Stimulated activated CD4-positive, alpha-beta T cell treated with anti-CD3 and anti-CD28 coated beads, Interleukin-15, amount 100 ng/mL, for 1 hour (primary cell): ENCODE measurements around the gene C16orf96.

Experiments
- DNase-seq, 2 donors: peaks; one replicate each; pipeline ENCODE4 v3.0.0-alpha.2; 2020; ENCODE audit warnings: low read depth in 1 of 2, low spot score in 1 of 2

Gene C16orf96

DNA sequence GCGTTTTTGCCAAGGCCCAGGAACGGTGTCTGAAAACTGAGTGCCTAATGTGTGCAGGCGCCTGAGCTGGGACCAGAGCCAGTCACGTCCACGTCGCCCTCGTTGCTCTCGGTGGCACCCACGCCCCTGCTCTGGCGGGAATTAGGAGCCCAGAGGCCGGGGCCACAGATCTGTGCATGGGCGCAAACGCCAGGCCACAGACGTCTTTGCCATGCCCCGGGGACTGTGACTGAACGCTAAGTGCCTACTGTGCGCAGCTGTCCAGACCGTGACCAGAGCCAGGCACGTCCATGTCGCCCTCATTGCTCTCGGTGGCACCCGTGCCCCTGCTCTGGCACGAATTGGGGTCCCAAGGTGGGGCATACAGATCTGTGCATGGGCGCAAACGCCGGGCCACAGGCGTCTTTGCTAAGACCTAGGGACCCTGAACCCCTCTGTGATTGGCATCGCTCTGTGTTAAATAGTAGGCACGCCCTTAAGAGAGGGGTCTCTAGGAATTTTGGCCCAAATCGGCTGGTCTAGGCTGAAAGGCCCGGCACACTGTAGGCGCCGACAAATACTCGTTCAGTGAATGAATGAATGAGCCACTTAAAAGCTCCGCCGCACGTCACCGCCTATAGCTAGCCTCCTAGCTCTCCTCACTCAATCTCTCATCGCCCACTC lies 59.4 kb downstream of the C16orf96 start:
- no peak for DNase-seq

DNA sequence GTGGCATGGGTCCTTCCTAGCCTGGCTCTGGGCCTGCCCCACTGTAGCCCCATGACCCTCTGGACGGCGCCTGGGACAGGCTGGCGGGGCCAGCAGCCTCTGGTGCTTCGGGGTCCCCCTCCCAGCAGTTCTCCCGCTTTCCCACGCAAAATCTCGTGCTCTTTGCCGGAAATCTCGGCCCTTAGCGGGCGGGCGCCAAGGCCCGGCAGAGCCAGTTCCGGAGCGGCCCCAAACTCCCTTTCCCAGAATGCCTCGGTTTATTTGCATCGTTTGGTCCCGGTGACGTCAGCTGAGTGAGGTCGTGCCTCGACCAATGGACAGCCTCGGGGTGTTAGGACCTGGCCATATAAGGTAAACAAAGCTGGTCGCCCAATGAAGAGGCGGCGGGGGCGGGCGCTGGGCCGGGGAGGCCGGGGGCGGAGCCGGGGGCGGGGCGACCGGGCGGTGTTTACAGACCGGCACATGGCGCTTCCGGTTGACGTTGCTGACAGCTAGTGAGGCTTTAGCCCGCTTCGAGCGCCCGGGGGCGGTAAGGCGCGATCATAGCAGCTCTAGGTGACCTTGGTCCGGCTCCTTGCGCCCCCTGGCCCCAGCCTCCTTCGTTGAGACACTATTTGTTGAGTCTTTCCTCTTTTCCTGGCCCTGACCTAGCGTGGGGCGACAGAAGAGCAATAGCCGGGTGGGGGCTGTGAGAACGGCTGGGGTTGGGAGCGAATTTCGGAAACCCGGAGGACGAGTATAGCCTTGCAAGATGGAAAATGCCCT lies 60.1 kb downstream of the C16orf96 start:
- DNase-seq = peak; percentile 96 to 97

DNA sequence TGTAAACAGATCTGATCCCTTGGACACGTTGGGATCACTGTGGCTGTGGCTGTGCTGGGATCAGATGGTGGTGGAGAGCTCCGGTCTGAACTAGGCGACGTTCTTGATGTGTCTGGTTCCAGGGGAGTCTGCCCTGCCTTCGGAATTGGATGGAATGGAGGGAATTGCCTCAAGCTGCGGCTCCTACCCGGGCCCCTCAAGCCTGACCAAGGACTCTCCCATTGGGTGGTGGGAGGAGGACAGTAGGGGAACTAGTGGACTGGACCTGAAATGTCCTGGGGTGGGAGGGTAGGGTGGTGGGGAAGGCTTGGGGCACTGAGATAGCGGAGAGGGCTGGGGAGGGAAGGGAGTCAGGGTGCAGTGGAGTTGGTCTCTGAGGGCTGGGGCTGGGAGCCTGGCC lies 61.7 kb downstream of the C16orf96 start:
- DNase-seq = no peak

DNA sequence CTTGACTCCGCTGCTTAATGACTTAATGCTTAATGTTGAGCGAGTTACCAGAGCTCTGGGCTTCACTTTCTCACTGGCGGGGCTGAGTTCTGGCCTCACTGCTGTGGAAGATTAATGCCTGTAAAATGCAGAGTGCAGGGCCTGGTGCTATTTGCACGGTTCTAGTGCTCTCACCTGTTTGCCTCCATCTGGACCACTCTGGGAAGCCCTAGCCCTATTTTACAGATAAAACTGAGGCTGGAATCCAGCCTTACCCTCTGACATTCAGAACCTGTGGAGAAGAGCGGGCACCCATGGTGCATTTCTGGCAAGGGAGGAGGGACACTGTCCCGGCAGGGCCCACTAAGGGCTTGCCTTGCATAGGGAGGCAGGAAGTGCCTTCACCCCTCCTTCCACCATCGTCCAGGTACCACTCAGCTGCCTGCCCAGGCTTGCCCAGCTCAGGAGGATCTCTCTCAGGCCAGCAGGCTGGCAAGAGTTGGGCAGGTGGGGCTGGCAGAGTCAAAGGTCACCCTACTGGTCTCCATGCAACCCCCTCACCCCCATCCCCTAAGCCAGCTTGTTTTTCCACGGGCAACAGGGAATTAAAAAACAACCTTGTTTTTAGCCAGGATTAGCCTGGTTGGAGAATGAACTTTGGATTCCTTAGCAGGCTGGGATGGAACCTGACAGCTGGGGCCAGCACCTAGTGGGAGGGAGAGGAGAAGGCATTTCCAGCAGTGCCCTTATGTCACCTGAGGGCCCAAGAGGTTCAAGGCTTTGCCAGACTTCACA lies 62.7 kb downstream of the C16orf96 start:
- DNase-seq = no peak

DNA sequence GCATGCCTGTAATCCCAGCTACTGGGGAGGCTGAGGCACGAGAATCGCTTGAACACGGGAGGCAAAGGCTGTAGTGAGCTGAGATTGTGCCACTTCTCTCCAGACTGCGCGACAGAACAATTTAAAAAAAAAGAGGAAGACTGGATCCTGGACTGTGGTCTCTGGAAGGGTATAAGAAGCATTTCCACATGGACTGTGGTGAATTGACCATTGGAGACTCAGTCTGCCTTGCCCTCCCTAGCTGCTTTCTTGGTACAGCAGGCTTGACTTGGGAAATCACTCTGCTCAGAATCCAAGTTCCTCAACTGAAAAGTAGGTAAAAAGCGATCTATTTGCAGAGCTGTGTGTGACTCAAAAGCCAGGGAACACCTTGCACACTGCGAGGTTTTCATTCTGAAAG lies 67.5 kb downstream of the C16orf96 start:
- no peak for DNase-seq

- peak; percentile 79 to 80 for DNase-seq
Observed at GRCh38 chr16:4624015-4624826, 68.1 kb downstream of the C16orf96 start, which contains the start of gene MGRN1. Gene MGRN1, plus strand, starts transcription at chr16:4624826. Its CDS starts 135 bp downstream, at chr16:4624961.

- peak; percentile 34 to 60 for DNase-seq
Observed at GRCh38 chr16:4624827-4625559, 68.9 kb downstream of the C16orf96 start.

DNA sequence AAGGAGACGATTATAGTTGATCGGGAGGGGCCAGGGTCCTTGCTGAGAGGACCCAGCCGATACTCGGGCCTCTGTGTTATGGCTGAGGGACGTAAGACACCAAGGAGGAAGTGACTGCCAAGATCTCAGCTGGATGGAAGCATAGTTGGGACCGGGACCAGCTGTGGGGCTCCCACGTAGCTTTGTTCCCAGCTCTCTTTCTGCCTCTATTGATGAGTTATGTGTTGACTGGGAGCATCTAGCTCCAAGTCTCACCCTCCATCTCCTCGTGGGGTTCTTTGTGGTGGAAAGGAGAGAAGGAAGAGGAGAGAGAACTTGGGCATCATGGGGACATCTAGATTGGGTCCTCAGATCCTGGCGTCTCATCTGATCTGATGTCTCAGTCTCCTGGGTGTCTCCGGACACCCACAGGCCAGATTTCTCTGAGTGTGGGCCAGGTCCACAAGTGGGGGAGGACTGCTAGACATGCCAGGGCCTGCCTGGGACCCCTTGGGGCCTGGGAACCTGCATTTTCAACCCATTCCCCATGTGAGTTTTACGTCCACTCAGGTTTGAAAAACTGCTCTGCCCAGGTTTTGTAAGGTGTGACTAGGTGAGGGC lies 69.5 kb downstream of the C16orf96 start:
- DNase-seq = no peak

DNA sequence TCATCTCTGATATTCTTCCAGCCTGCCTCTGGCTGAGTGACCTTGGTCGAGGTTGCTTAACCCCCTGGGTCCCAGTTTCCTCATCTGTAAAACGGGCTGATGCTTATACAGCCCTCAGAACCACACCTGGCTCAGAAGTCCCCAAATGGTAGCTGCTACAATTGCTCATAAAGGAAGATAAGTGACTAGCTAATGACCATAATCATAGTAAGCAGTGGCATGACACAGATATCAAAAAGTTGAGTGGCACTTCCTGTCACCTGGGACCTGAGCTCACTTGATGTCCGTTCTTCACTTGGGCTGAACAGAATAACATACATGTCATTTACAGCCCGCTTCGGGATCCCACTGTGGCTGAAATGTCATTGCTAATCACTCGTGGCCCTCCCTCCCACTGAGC lies 70.3 kb downstream of the C16orf96 start:
- no peak for DNase-seq

- no peak for DNase-seq
Observed at GRCh38 chr16:4628283-4628682, 72.1 kb downstream of the C16orf96 start.

GRCh38 chr16:4631444-4631843 lies 75.3 kb downstream of the C16orf96 start:
- DNase-seq = no peak

GRCh38 chr16:4633910-4634635 lies 77.9 kb downstream of the C16orf96 start:
- DNase-seq = no peak

- no peak for DNase-seq
Observed at GRCh38 chr16:4634768-4635167, 78.6 kb downstream of the C16orf96 start.

GRCh38 chr16:4636196-4636595 lies 80.1 kb downstream of the C16orf96 start:
- no peak for DNase-seq

DNA sequence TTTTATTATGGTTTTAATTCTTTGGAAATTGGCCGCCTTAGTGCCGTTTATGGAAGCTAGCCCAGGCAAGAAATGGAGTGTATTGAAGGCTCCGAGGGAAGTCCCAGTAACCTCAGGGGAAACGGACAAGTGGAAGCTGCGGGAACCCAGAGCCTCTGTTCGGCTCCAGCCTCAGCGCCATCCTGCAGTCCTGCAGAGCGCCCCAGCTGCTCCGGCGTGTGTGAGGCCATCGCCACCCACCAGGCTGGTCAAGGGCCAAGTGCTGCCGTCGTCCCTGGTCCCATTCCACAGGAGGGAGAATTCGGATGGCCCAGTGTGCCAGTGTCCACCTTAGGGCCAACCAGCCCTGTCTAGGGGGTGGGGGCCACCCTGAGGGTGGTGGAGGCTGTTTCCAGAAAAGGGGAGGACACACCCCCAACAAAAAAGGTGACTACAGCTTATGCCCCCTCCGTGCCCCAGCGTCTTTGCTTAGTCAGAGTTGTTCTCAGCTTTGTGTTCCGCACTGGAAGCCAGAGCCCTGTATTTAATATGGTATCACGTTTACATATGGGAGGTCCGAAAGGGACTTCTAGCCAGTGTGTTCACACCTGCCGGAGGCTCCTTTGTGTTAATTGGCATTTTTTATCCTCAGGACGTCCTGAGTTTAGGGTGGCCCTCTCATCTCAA lies 81.5 kb downstream of the C16orf96 start:
- no peak for DNase-seq

DNA sequence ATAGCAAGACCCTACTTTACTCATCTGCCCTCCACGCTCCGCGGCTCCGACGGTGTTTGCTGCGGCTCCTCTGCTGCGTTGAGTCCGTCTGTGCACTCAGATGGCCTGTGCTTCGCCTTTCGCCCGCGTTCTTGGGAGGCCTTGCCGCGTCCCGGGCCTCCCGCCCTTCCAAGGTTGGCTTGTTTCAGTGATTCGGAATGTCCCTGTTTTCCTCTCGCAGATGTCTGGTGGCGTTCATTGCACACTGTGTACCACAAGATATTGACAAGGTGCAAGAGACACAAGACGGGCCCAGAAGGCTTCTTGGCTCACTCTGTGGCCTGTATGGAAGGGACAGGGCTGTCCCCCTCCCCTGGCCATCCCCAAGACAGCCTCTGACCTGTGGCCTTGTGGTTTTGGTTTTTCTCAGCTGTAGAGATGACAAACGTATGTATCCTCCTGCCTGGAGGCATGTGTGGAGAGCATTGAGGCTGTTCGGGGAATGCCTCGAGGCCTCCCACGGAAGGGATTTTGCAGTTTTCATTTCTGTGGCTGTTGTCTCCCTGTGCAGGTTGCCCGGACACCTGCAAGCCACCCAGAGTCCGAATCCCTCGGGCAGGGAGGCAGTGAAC lies 83.9 kb downstream of the C16orf96 start:
- no peak for DNase-seq

DNA sequence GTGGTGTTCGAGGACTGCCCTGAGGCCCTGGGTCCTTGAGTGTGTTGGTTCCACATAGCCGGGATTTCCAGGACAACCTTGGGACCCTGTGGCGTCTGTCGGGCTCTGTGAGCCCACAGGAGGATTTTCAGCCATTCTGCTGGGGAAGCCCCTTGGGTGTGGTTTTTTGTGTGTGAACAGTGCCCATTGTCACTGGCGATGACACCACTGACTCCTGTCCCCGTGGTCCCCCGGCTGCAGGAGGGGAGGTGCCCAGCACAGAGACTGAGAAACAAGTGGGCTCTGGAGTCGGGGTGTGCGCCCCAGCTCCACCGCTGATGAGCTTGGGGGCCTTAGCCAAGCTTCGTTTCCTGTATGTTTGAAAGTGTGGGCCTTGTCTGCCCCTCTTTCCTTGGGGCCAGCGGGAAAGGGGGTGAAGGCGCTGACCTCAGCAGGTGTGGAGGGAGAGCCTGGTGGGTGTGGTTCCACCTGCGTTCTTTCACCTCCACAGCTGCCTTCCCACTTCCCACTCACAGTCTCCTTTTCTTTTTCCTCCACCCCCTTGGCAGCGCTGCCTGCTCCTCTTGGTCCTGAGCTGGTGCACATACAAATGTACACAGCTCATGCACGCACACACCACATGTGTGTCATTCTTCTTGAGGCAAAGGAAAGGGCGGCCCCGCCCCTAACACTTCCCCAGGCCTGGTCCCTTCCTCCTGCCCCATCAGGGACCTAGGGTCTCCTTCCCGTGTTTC lies 84.6 kb downstream of the C16orf96 start:
- DNase-seq = no peak

DNA sequence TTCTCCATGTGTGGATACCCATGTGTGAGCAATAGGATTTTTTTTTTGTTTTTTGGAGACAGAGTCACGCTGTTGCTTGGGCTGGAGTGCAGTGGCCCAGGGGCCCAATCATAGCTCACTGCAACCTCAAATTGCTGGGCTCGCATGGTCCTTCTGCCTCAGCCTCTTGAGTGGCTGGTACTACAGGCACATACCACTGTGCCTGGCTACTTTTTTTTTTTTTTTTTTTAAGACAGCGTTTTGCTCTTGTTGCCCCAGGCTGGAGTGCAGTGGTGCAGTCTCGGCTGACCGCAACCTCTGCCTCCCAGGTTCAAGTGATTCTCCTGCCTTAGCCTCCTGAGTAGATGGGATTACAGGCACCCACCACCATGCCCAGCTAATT lies 85.2 kb downstream of the C16orf96 start:
- no peak for DNase-seq
